Measurements from ENCODE around the gene ZC3HAV1.
"Not testable (repeated sequence)": the region's sequence is repeated elsewhere in the genome, so short reads cannot be mapped to it uniquely, and the experiment has no call there.

GRCh38 chr7:139054656-139055055 lies 54.9 kb downstream of the ZC3HAV1 start:
- TF ChIP-seq POLR2A (IDR thresholded peaks at IDR 0.05); CTCF (IDR thresholded peaks at IDR 0.05 in 8 of 11, conservative IDR thresholded peaks at IDR 0.05 in 3 of 11): not testable (repeated sequence)

All from spleen (tissue), 7 donors.